ENCODE data around the gene LRMDA.

The LRMDA gene

GRCh38 chr10:75477680-75478079 lies 46.3 kb downstream of the LRMDA start:
- Histone ChIP-seq H3K4ac (ENCODE audit: low read depth in 1 of 2, low read length in 2 of 2) (no peak overlapping the region), H3K4me2 (ENCODE audit: low read length, poor library complexity, severe bottlenecking) (no peak overlapping the region), H3K36me3 (ENCODE audit: control insufficient read depth in 1 of 2, insufficient read depth in 2 of 2, low read depth in 1 of 2, low read length in 2 of 2) (no peaks in the 10 kb centered on the region), H3K9me3 (ENCODE audit: control insufficient read depth, low read length) (peaks cover 4% of the 10 kb centered on the region), H3K9ac (ENCODE audit: low read length) (no peak overlapping the region), H3K23ac (ENCODE audit: low read length in 2 of 2) (no peak overlapping the region), H2BK15ac (ENCODE audit: low read depth, poor library complexity, severe bottlenecking) (no peak overlapping the region), H3K14ac (ENCODE audit: low read length in 2 of 2) (no peak overlapping the region), H3K79me1 (replicated peaks; ENCODE audit: low read length, poor library complexity, severe bottlenecking) (no peaks in the 10 kb centered on the region), H2AFZ (ENCODE audit: low read depth, low read length) (no peak overlapping the region), H3K4me1 (ENCODE audit: control insufficient read depth, insufficient read depth, low read depth, low read length) (no peaks in the 10 kb centered on the region), H4K8ac (ENCODE audit: low read length) (no peak overlapping the region), H3K27me3 (ENCODE audit: control insufficient read depth in 1 of 2, insufficient read depth in 1 of 2, low read length in 2 of 2) (peaks cover 0 to 6% of the 10 kb centered on the region in 2 experiments), H3K18ac (ENCODE audit: low read depth in 1 of 2, low read length in 2 of 2) (no peak overlapping the region), H2BK5ac (ENCODE audit: low read depth, low read length, poor library complexity, severe bottlenecking) (no peak overlapping the region), H3K4me3 (ENCODE audit: insufficient read depth in 1 of 2, low read depth in 1 of 2, low read length in 2 of 2) (no peak overlapping the region), H3K27ac (ENCODE audit: low read length, poor library complexity, severe bottlenecking) (no peak overlapping the region), H4K91ac (ENCODE audit: low read length) (no peak overlapping the region), H2AK5ac (ENCODE audit: low read length, severe bottlenecking) (no peak overlapping the region), H2BK12ac (ENCODE audit: low read length in 2 of 2) (no peak overlapping the region), H2BK120ac (ENCODE audit: low read depth, low read length) (no peak overlapping the region)
- DNase-seq, result no peak
- 44% methylated on average over 4 of the region's 4 CpGs for WGBS

GRCh38 chr10:75480374-75480773 lies 49.0 kb downstream of the LRMDA start:
- no peak for DNase-seq
- no peak overlapping the region for H3K4me3 ChIP-seq (ENCODE audit: insufficient read depth in 1 of 2, low read depth in 1 of 2, low read length in 2 of 2)
- no peak overlapping the region for H3K14ac ChIP-seq (ENCODE audit: low read length in 2 of 2)
- no peaks in the 10 kb centered on the region for H3K79me1 ChIP-seq (replicated peaks; ENCODE audit: low read length, poor library complexity, severe bottlenecking)
- H3K23ac ChIP-seq (ENCODE audit: low read length in 2 of 2), result no peak overlapping the region
- H3K4me2 ChIP-seq (ENCODE audit: low read length, poor library complexity, severe bottlenecking), result no peak overlapping the region
- no peak overlapping the region for H2BK120ac ChIP-seq (ENCODE audit: low read depth, low read length)
- no peak overlapping the region for H2BK12ac ChIP-seq (ENCODE audit: low read length in 2 of 2)
- H3K36me3 ChIP-seq (ENCODE audit: control insufficient read depth in 1 of 2, insufficient read depth in 2 of 2, low read depth in 1 of 2, low read length in 2 of 2), result no peaks in the 10 kb centered on the region
- 95% methylated on average over 3 of the region's 3 CpGs for WGBS
- no peak overlapping the region for H4K8ac ChIP-seq (ENCODE audit: low read length)
- no peak overlapping the region for H2BK15ac ChIP-seq (ENCODE audit: low read depth, poor library complexity, severe bottlenecking)
- no peak overlapping the region for H2AFZ ChIP-seq (ENCODE audit: low read depth, low read length)
- no peak overlapping the region for H2AK5ac ChIP-seq (ENCODE audit: low read length, severe bottlenecking)
- H3K27me3 ChIP-seq (ENCODE audit: control insufficient read depth in 1 of 2, insufficient read depth in 1 of 2, low read length in 2 of 2), result peaks cover 0 to 6% of the 10 kb centered on the region in 2 experiments
- H3K9ac ChIP-seq (ENCODE audit: low read length), result no peak overlapping the region
- no peaks in the 10 kb centered on the region for H3K9me3 ChIP-seq (ENCODE audit: control insufficient read depth, low read length)
- no peak overlapping the region for H3K4ac ChIP-seq (ENCODE audit: low read depth in 1 of 2, low read length in 2 of 2)
- no peak overlapping the region for H2BK5ac ChIP-seq (ENCODE audit: low read depth, low read length, poor library complexity, severe bottlenecking)
- H3K18ac ChIP-seq (ENCODE audit: low read depth in 1 of 2, low read length in 2 of 2), result no peak overlapping the region
- no peak overlapping the region for H3K27ac ChIP-seq (ENCODE audit: low read length, poor library complexity, severe bottlenecking)
- no peaks in the 10 kb centered on the region for H3K4me1 ChIP-seq (ENCODE audit: control insufficient read depth, insufficient read depth, low read depth, low read length)
- no peak overlapping the region for H4K91ac ChIP-seq (ENCODE audit: low read length)

- no peaks in the 10 kb centered on the region for H3K9me3 ChIP-seq (ENCODE audit: control insufficient read depth, low read length)
- no peaks in the 10 kb centered on the region for H3K79me1 ChIP-seq (replicated peaks; ENCODE audit: low read length, poor library complexity, severe bottlenecking)
- no peak overlapping the region for H2BK120ac ChIP-seq (ENCODE audit: low read depth, low read length)
- no peak overlapping the region for H3K18ac ChIP-seq (ENCODE audit: low read depth in 1 of 2, low read length in 2 of 2)
- no peak overlapping the region for H3K27ac ChIP-seq (ENCODE audit: low read length, poor library complexity, severe bottlenecking)
- no peak overlapping the region for H3K14ac ChIP-seq (ENCODE audit: low read length in 2 of 2)
- no peak overlapping the region for H3K4me2 ChIP-seq (ENCODE audit: low read length, poor library complexity, severe bottlenecking)
- no peak overlapping the region for H2AFZ ChIP-seq (ENCODE audit: low read depth, low read length)
- H2BK15ac ChIP-seq (ENCODE audit: low read depth, poor library complexity, severe bottlenecking), result no peak overlapping the region
- no peaks in the 10 kb centered on the region for H3K4me1 ChIP-seq (ENCODE audit: control insufficient read depth, insufficient read depth, low read depth, low read length)
- WGBS, result no CpG with 5 or more reads among the region's 1 CpG
- no peak overlapping the region for H3K4me3 ChIP-seq (ENCODE audit: insufficient read depth in 1 of 2, low read depth in 1 of 2, low read length in 2 of 2)
- no peak overlapping the region for H2BK5ac ChIP-seq (ENCODE audit: low read depth, low read length, poor library complexity, severe bottlenecking)
- H2AK5ac ChIP-seq (ENCODE audit: low read length, severe bottlenecking), result no peak overlapping the region
- no peaks in the 10 kb centered on the region for H3K36me3 ChIP-seq (ENCODE audit: control insufficient read depth in 1 of 2, insufficient read depth in 2 of 2, low read depth in 1 of 2, low read length in 2 of 2)
- H4K8ac ChIP-seq (ENCODE audit: low read length), result no peak overlapping the region
- H3K9ac ChIP-seq (ENCODE audit: low read length), result no peak overlapping the region
- peaks cover 0 to 12% of the 10 kb centered on the region in 2 experiments for H3K27me3 ChIP-seq (ENCODE audit: control insufficient read depth in 1 of 2, insufficient read depth in 1 of 2, low read length in 2 of 2)
- no peak overlapping the region for H4K91ac ChIP-seq (ENCODE audit: low read length)
- no peak overlapping the region for H3K4ac ChIP-seq (ENCODE audit: low read depth in 1 of 2, low read length in 2 of 2)
- no peak overlapping the region for H2BK12ac ChIP-seq (ENCODE audit: low read length in 2 of 2)
- DNase-seq, result no peak
- H3K23ac ChIP-seq (ENCODE audit: low read length in 2 of 2), result no peak overlapping the region
These were observed 51.8 kb downstream of the LRMDA start for GRCh38 chr10:75483188-75483587.

GRCh38 chr10:75484717-75485116 lies 53.3 kb downstream of the LRMDA start:
- Histone ChIP-seq H3K23ac (ENCODE audit: low read length in 2 of 2) (no peak overlapping the region), H3K79me1 (replicated peaks; ENCODE audit: low read length, poor library complexity, severe bottlenecking) (no peaks in the 10 kb centered on the region), H2BK12ac (ENCODE audit: low read length in 2 of 2) (no peak overlapping the region), H2AFZ (ENCODE audit: low read depth, low read length) (no peak overlapping the region), H2AK5ac (ENCODE audit: low read length, severe bottlenecking) (no peak overlapping the region), H2BK120ac (ENCODE audit: low read depth, low read length) (no peak overlapping the region), H2BK15ac (ENCODE audit: low read depth, poor library complexity, severe bottlenecking) (no peak overlapping the region), H3K4me3 (ENCODE audit: insufficient read depth in 1 of 2, low read depth in 1 of 2, low read length in 2 of 2) (no peak overlapping the region), H3K9me3 (ENCODE audit: control insufficient read depth, low read length) (no peaks in the 10 kb centered on the region), H3K4me1 (ENCODE audit: control insufficient read depth, insufficient read depth, low read depth, low read length) (no peaks in the 10 kb centered on the region), H4K8ac (ENCODE audit: low read length) (no peak overlapping the region), H3K4ac (ENCODE audit: low read depth in 1 of 2, low read length in 2 of 2) (no peak overlapping the region), H3K18ac (ENCODE audit: low read depth in 1 of 2, low read length in 2 of 2) (no peak overlapping the region), H3K9ac (ENCODE audit: low read length) (no peak overlapping the region), H3K27me3 (ENCODE audit: control insufficient read depth in 1 of 2, insufficient read depth in 1 of 2, low read length in 2 of 2) (peaks cover 0 to 16% of the 10 kb centered on the region in 2 experiments), H3K27ac (ENCODE audit: low read length, poor library complexity, severe bottlenecking) (no peak overlapping the region), H3K4me2 (ENCODE audit: low read length, poor library complexity, severe bottlenecking) (no peak overlapping the region), H2BK5ac (ENCODE audit: low read depth, low read length, poor library complexity, severe bottlenecking) (no peak overlapping the region), H3K36me3 (ENCODE audit: control insufficient read depth in 1 of 2, insufficient read depth in 2 of 2, low read depth in 1 of 2, low read length in 2 of 2) (no peaks in the 10 kb centered on the region), H3K14ac (ENCODE audit: low read length in 2 of 2) (no peak overlapping the region), H4K91ac (ENCODE audit: low read length) (no peak overlapping the region)
- WGBS, result 92% methylated on average over 1 of the region's 1 CpG
- DNase-seq, result no peak

Data from mesenchymal stem cell (in vitro differentiated cells and primary cell).